NCI-H2081 (cell line): ENCODE measurements around the gene ESPNL.

Source experiments
- DNase-seq, 2 experiments: peaks; one replicate each; lab custom pipeline; 2025; lab: John Stamatoyannopoulos, UW

ESPNL gene

GRCh38 chr2:238142382-238143205 is 42.5 kb downstream of the ESPNL start:
- DNase-seq, result no peak

- DNase-seq, result no peak
Observed at GRCh38 chr2:238143239-238143951, 43.3 kb downstream of the ESPNL start.

- DNase-seq, result no peak
Observed at GRCh38 chr2:238144262-238144661, 44.1 kb downstream of the ESPNL start.

- no peak for DNase-seq
Observed at GRCh38 chr2:238145046-238145445, 44.9 kb downstream of the ESPNL start.

GRCh38 chr2:238145851-238146250 is 45.7 kb downstream of the ESPNL start:
- DNase-seq, result no peak

- no peak for DNase-seq
Observed at GRCh38 chr2:238146884-238147544, 46.9 kb downstream of the ESPNL start.

GRCh38 chr2:238148981-238149380 is 48.8 kb downstream of the ESPNL start:
- DNase-seq, result no peak

- no peak for DNase-seq
Observed at GRCh38 chr2:238149841-238150572, 49.9 kb downstream of the ESPNL start.

GRCh38 chr2:238150686-238151085 is 50.5 kb downstream of the ESPNL start:
- DNase-seq, result no peak

GRCh38 chr2:238151205-238151604 is 51.1 kb downstream of the ESPNL start:
- DNase-seq, result no peak

- no peak for DNase-seq
Observed at GRCh38 chr2:238151628-238152235, 51.6 kb downstream of the ESPNL start.

GRCh38 chr2:238152771-238153688 is 52.9 kb downstream of the ESPNL start:
- no peak for DNase-seq

- no peak for DNase-seq
Observed at GRCh38 chr2:238154570-238154969, 54.4 kb downstream of the ESPNL start.

- DNase-seq, result no peak
Observed at GRCh38 chr2:238155051-238155760, 55.1 kb downstream of the ESPNL start.

- DNase-seq, result no peak
Observed at GRCh38 chr2:238155761-238156694, 55.9 kb downstream of the ESPNL start.

- DNase-seq, result peak in 1 of 2 experiments; percentile 36
Observed at GRCh38 chr2:238157506-238158017, 57.4 kb downstream of the ESPNL start.

- DNase-seq, result no peak
Observed at GRCh38 chr2:238158018-238158508, 57.9 kb downstream of the ESPNL start.

GRCh38 chr2:238158509-238159070 is 58.5 kb downstream of the ESPNL start, which contains the start of gene ERFE:
TSS of gene ERFE (plus strand) at chr2:238158970. CDS start at chr2:238159008, 38 bp downstream.
- peak in 1 of 2 experiments; percentile 14 for DNase-seq
